NCI-H2196 (cell line): ENCODE results near the gene SLC19A3.
"Not testable (repeated sequence)": the region's sequence is repeated elsewhere in the genome, so short reads cannot be mapped to it uniquely, and the experiment has no call there.

Source experiments
- DNase-seq: peaks from one replicate; lab custom pipeline; 2025; ENCODE audit not compliant: unreplicated experiment; lab: John Stamatoyannopoulos, UW

The SLC19A3 gene

DNA sequence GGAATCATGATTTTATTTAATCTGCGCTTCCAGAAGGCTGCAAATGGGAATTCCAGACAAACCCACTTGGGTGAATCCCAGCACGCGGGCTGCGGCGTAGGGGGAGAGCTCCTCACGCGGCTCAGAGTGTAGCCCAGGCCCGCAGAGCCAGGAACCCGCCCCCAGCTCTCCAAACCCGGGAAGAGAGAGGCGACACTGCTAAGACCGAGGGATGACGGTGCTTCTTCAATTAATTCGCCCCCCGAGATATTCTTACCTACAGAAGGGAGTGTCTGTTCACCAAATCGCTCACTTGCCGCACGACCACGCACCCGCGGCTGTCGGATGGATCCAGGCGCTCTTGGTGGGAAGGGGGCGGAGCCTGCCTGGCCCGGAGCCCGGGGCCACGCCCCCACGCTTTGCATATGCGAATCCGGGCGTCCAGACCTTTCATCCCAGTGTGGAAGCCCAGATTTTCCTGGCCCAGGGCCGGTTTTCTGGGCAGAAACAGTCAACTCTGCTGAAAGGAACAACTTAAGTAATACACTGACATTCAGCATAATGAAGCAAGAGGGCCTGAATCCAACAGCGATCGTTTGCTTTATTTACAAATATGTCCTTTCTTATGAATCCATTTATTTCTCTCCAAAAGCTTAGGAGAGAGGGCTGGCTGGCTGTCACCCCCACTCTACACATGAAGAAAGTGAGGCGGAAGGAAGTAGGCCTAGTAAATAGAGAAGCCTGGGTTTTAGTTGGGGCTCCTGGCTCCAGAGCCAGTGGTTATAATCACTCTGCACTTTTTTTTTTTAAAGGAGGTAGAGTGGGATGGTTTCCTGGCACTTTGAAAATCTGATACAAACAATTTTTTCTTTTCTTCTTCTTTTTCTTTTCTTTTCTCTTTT is at the start of gene SLC19A3:
Gene SLC19A3, minus strand, starts transcription at position 342 of the 881 bp plus-strand sequence. CDS start 15,710 bp downstream, outside the sequence.
- DNase-seq, result no peak

DNA sequence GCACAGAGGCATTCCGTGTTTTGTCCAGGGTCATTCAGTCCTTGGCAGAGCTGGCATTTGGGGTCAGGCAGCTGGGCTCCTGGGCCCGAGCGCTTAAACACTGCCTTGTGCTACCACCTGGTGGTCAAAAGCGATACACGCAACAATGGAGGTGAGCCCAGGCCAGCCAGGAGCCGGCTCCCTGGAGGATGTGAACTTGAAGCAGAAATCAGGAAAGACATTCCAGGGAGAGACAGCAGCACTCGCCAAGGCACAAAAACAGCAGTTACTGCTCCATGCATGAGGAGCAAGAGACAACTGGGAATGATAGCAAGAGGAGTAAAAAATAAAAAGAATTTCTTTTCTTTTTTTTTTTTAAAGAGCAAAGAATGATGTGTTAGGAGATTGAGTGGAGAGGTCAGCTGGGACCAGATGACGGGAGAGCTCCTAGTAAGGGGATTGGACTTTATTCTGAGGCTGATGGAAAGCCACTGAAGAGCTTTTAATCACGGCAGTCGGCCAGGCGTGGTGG is 48.6 kb upstream of the SLC19A3 start:
- peak; percentile 67 for DNase-seq

DNA sequence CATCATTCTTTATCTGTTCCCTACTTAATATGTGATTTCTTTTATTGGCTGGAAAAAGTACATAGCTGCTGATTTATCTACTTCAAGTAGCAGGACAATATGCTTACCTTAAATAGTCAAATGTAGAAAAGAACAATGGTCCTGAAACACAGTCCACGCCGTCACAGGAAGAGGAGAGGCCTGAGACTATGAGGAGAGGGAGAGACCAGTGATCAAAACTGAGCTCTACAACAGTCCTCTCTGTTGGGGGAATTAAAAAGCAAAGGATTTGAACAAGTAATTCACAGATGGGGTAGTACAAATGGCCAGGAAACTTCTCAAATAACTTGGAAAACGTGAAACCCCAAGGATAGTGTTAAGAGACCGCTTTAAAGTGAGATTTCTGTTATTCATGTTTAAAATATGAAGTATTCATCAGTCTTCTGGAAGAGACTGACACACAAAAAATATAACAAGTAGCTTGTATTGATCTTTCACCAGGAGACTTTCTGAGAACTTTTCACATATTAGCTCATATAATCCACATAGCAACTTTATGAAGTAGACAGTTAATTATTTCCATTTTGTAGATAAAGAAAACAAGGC is 48.1 kb upstream of the SLC19A3 start:
- DNase-seq, result no peak

DNA sequence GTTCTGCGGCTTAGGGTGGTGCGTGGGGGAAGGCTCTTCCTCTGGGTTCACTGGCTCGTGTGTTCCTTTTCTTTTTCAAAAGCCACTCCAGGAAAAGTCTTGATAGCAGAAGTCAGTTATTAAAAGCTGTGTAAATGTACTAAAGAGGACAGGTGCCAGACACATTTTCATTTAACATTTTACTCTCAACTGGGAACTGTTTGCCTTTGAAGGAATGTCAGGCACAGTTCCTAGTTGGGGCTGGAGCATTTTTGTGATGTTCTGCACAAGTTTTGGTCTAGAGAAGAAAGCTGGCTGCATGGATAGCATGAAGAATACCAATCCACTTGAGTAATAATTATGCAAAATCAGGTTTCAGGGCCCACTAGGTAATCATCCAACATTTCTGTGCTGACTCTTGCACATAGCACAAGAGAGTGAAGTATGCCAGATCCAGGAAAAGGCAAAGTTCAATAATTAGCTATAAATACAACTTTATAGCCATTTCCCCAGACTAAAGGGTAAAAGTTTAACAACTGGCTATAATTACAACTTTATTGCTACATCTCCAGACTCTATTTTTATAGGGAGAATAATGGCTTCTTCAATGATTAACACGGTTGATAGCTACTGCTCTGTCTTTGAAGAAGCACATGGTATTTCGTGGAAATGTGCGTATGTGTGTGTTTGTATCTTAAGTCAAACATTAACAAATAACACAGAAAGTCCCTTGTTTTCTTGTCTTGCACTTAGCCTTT is 44.1 kb upstream of the SLC19A3 start:
- no peak for DNase-seq

DNA sequence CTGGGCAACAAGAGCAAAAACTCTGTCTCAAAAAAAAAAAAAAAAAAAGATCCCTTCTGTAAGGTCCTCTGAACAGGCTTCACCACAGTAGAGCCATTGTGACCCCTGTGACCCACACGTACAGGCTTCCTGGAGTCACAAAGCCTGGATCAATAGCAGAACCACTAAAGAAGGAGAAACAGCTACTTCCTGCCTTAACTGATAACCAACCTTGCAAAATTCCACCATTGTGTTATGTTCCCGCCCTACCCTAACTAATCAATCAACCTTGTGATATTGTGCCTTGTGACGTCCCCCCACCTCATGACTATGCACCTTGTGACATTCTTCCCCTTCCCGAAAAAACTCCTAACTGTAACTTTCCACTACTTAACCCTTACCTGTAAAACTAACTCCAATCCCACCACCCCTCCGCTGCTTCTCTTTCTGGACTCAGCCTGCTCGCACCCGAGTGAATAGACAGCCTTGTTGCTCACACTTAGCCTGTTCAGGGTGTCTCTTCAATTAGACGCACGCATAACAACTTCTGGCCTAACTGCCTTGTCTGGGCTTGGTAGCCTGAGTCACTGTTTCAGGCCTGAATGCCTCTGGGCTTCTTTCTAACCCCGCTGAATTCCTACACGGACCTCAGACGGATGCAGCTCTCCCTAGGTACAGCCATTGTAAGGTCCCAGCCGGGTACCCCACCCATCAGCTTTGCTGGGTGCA is 41.7 kb upstream of the SLC19A3 start:
- no peak for DNase-seq

DNA sequence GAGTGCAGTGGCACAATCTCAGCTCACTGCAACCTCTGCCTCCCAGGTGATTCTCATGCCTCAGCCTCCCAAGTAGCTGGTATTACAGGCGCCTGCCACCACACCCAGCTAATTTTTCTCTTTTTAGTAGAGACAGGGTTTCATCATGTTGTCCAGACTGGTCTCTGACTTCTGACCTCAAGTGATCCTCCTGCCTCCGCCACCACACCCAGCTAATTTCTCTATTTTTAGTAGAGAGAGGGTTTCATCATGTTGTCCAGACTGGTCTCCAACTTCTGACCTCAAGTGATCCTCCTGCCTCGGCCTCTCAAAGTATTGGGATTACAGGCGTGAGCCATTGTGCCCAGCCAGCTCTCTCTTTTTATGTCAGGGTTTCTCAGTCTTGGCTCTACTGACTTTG is 38.4 kb upstream of the SLC19A3 start:
- not testable (repeated sequence) for DNase-seq

DNA sequence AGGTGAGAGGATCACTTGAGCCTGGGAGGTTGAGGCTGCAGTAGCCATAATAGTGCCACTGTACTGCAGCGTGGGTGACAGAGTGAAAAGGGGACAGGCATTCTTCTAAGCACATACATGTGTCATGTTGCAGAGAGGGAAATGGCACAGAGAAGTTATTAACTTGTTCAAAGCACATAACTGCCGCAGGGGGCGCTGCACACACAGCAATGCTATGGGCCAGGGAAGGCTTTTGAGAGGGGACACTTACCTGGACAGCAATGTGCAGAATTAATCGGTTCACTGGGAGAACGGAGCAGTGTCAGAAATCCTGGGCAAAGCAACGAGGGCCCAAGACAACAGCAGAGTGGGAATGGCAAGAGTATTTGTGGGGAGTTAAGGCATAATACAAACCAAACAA is 30.3 kb upstream of the SLC19A3 start:
- DNase-seq, result no peak

DNA sequence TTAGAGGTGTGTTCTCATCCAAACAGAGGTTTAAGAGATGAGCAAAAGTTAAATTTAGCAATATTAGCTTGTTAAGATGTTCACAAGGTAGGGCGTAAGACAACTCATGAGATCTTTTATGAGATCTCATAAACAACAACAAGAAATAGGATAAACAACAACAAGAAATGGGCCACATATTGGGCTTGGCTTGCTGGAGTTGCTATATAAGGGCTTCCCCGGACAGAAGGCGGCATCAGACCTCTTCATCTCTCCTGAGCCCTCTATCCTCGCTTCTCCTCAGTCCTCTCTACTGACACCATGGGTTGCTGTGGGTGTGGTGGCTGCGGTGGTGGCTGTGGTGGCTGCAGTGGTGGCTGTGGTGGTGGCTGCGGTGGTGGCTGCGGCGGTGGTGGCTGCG is 27.8 kb upstream of the SLC19A3 start, which contains the start of gene SCYGR8:
Gene SCYGR8, plus strand, starts transcription at position 301 of the 400 bp plus-strand sequence. Its CDS starts 0 bp downstream, at position 301.
- no peak for DNase-seq

DNA sequence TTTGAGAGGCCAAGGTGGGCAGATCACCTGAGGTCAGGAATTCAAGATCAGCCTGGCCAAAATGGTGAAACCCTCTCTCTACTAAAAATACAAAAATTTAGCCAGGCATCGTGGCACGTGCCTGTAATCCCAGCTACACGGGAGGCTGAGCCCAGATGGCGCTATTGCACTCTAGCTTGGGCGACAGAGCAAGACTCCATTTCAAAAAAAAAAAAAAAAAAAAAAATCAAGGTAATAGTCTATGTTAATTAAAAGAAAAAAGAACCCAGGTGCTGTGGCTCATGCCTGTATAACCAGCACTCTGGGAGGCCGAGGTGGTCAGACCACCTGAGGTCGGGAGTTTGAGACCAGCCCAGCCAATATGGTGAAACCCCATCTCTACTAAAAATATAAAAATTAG is 22.9 kb upstream of the SLC19A3 start:
- not testable (repeated sequence) for DNase-seq

DNA sequence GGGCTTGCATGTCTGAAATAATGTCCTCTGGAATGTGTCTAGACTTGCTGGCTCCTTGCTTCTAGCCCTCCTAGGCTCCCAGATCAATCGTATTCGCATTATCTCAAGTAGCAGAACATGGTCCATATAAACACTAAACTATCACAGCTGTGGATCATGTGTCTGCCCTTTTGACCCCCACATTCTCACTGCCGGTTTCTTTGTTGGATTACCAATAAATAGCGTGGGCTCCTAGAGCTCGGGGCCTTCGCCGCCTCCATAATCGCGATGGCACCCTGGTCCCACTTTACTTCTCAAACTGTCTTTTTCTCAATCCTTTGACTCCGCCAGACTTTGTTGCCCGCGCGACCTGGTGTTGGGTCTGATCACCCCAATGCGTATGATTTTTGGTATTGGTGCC is 21.5 kb upstream of the SLC19A3 start:
- DNase-seq, result no peak

DNA sequence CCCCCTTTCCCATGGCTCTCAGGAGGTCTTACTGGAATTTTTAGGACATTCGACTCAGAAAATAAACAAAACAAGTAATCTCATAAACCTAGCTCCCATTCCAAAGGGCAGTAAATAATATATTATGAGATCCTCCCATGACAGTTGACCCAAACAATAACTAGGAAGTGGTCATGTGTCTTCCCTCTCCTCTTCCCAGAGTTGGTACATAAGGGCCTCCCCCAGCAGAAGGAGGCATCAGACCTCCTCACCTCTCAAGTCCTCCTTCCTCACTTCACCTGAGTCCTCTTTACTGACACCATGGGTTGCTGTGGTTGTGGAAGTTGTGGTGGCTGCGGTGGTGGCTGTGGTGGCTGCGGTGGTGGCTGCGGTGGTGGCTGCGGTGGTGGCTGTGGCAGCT is 10.2 kb upstream of the SLC19A3 start, which contains the start of gene SCYGR7:
Gene SCYGR7, plus strand, starts transcription at position 301 of the 400 bp plus-strand sequence. Its CDS starts 0 bp downstream, at position 301.
- no peak for DNase-seq

DNA sequence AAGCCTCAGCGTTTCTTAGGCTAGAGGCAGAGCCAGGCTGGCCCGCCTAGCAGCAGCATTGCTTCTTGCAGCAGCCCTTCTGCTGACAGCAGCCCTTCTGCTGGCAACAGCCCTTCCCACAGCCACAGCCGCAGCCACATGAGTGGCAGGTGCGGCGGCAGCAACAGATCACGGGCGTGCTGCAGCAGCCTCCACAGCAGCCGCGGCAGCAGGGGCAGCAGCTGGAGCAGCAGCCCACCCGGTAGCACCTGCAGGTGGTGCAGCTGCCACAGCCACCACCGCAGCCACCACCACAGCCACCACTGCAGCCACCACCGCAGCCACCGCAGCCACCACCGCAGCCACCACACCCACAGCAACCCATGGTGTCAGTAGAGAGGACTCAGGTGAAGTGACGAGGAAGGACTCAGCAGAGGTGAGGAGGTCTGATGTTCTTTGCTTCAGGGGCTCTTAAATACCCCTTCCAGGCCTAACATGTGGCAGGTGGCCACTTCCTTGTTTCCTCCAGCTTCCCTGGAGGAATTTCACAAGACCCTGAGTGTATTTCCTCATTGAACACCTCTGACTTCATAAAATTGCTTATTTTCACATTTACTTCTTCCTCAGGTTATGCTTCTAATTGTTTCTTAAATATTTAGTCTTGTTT is 6.7 kb upstream of the SLC19A3 start, which contains the start of gene SCYGR6:
Gene SCYGR6, minus strand, starts transcription at position 364 of the 646 bp plus-strand sequence. Its CDS starts 0 bp downstream, at position 364.
- no peak for DNase-seq

DNA sequence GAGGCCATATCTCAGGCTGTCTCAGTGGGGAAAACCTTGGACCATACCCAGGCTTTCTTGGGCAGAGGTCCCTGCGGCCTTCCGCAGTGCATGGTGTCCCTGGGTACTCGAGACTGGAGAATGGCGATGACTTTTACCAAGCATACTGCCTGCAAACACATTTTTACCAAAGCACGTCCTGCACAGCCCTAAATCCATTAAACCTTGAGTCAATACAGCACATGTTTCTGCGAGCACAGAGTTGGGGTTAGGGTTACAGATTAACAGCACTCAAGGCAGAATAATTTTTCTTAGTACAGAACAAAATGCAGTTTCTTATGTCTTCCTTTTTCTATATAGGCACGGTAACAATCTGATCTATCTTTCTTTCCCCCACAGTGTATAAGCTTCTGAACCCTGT is 5.0 kb upstream of the SLC19A3 start:
- DNase-seq, result not testable (repeated sequence)

DNA sequence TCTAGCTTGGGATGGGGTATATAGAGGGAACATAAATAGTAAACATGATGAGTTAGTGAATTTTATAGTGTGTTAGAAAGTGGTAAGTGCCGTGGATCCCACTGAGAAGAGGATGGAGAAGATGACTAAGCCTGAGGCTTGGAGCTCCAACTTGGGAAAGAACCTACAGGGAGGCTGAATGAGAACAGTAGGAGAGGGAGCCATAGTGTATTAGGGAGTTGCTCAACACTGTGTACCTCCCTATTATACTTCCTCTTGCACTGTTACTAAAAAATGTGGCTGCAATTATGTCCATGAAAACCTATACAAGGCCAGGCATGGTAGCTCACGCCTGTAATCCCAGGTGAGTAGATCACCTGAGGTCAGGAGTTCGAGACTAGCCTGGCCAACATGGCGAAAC is 2.9 kb upstream of the SLC19A3 start:
- DNase-seq, result no peak

DNA sequence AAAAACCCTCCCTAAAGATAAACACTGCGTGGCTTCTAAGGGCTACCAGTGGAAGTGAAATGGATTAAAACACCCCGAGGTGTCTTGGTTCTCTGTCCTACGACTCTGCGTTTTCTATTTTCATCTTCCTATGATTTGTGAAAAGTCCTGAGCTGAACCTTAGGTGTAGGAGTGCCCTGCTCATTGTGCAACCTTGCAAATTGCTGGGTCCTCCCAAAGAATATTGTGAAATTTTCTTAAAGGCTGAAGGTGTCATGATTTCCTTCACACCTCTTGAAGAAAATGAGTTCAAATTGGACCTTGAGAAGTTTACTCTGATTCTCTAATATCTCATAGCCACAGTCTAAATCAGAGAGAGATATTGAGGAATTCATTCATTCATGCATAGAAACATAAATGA is 1.8 kb upstream of the SLC19A3 start:
- DNase-seq, result no peak

DNA sequence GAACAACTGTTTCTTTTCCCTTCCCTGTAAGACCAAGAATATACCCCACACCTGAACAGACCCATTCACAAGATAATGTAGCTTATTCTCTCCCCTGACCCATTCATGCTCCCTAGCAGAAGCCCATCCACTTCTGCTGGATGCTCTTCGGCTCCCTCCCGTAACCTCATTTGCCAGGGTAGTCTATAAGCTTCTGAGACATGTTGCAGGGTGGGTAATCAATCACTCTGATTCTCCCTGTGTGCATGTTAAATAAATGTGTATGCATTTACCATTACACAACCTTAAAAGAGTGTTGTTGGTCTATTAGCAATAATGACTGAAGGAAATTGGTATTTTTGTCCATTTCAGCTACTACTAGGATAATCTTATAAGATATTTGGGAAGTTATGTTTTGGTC is 1.3 kb downstream of the SLC19A3 start:
- DNase-seq, result no peak

DNA sequence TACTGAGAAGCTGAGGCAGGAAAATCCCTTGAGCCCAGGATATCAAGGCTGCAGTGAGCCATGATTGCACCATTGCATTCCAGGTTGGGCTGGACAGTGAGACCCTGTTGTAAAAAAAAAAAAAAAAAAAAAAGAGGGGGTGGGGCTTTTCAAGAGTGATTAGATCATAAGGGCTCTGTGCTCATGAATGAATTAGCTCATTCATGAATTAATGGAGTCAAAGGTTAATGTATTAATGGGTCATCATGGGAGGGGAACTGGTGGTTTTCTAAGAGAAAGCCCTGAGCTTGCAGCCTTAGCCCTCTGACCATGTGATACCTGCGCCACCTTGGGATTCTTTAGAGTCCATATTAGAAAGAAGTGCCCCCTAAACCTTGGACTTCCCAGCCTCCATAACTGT is 4.5 kb downstream of the SLC19A3 start:
- no peak for DNase-seq

DNA sequence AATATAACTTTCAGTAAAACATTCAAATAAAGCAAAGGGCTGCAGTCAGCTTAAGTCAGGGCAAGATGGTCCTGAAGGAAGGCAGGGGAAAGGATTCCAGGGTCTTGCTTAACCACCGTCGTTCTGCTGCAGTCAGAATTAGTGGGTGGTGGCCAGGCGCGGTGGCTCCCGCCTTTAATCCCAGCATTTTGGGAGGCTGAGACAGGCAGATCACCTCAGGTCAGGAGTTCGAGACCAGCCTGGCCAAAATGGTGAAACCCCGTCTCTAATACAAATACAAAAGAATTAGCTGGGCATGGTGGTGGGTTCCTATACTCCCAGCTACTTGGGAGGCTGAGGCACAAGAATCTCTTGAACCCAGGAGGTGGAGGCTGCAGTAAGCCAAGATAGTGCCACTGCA is 6.8 kb downstream of the SLC19A3 start:
- DNase-seq, result no peak

DNA sequence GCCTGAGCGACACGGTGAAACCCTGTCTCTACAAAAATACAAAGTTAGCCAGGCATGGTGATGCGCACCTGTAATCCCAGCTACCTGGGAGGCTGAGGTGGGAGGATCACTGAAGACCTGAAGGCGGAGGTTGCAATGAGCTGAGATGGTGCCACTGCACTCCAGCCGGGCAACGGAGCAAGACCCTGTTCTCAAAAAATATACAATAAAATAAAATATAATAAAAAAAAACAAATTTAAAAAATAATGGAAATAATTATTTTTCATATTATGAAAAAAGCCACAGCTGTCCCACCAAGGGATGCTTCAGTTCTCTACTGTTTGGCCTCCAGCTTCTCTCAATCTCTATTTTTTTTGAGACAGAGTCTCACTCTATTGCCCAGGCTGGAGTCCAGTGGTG is 10.4 kb downstream of the SLC19A3 start:
- DNase-seq, result no peak

DNA sequence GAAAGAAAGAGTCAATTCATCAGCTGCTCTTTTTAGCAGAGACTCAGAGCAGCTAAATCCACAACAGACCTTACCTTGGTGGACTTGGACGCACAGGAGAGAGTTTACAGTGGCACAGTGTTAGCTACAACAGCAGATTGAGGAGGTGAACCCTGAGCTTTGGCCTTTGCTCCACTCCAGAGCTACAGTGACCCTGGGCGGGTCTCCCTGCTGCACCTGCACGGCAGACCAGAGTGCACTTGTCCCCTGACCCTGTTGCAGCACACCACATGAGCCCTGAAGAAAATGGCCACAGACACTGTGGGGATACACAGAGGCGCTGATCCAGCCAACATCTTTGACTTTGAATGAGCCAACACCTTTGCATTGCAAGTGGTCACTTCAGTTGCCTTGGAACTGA is 11.0 kb downstream of the SLC19A3 start:
- no peak for DNase-seq
